ENCODE results near the gene AK1.

Gene AK1

GRCh38 chr9:127909839-127910273, 32.4 kb upstream of the AK1 start:
- no peak for DNase-seq (ENCODE audit: low read depth, low spot score)

DNA sequence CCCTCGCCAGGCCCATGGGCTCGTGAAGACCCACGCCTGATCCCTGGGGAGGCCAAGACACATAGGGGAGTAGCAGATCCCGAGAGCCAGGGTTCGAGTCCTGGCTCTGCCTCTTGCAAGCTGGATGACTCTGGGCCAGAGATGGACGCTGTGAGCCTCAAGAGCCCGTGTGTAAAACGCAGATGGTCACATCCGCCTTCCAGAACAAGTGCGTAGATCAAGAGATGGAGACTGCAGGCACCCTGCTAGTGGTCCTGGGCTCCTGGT, 31.1 kb upstream of the AK1 start:
- DNase-seq (ENCODE audit: low read depth, low spot score) = no peak

DNA sequence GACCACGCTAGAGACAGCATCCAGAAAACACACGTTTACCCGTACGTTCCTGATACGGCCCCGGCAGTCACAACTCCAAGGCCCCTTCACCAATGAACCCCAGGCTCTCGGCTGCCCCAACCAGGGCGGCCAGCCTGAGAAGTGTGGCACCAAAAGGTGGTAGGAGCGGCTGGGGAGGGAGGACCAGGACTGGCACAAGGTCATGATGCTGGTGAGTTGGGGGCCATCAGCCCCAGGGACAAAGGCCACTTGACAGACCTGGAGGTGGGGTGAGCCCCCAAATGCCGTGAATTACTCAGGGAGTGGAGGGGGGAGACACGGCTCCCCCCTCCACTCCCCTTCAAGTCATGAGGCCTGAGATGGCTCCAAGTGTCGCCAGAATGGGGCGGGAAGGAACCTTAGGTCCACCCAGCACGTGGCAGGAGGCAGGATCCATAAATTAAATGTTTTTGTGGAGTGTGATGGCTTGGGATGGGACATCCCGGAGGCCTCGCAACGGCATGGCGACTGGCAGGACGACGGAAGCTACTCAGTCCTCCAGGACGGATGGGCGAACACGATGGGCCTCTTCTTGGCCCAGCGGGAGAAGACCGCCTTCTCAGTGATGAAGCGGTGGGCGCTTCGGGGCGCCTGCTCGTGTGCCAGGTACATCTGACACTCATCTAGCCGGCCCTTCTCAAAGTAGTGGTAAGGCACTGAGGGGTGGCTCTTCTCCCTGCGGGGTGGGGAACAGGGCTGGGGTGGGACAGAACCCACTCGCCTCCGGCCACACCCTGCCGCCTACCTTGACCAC, 30.6 kb upstream of the AK1 start:
- no peak for DNase-seq (ENCODE audit: low read depth, low spot score)

DNA sequence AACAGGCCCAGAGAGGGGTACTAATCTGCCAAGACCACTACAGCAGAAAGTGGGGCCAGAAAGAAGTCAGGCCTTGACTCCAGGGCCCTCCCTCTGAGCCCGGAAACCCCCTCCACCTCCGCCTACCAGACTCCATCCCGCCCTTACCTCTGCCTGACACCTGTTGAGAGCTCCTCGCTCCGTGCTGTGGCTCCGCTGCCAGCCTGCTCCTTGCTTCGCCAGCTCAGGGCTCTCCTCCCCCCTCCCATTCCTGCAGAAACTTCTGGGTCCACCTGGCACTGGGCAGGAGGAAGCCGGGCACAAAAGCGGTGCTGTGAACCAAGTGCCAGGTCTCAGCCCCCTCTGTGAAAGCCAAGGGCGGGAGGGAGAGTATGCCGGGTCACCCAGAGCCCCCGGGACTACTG, 28.3 kb upstream of the AK1 start:
- no peak for DNase-seq (ENCODE audit: low read depth, low spot score)

- no peak for DNase-seq (ENCODE audit: low read depth, low spot score)
Measured at GRCh38 chr9:127905004-127905728, 27.7 kb upstream of the AK1 start.

DNA sequence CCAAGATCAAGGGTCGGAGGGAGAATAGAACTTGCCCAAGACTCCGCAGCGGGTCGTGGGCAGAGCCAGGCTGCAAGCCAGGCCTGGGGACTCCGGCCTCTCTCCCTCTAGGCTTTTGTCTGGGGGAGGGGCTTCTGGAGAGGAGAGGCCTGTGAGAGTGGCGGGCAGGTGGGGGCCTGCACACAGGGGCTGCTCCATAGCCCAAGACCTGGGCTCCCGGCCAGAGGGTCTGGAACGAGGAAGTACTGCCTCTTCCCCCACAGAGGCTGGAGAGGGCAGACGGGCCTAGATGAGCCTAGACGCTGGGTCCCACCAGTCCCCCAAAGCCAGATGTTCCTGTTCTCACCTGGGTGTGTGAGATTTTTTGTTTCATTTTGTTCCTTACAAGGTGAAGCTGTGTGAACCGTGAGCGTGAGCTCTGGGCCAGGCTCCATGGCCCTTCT, 27.1 kb upstream of the AK1 start:
- DNase-seq (ENCODE audit: low read depth, low spot score) = no peak

DNA sequence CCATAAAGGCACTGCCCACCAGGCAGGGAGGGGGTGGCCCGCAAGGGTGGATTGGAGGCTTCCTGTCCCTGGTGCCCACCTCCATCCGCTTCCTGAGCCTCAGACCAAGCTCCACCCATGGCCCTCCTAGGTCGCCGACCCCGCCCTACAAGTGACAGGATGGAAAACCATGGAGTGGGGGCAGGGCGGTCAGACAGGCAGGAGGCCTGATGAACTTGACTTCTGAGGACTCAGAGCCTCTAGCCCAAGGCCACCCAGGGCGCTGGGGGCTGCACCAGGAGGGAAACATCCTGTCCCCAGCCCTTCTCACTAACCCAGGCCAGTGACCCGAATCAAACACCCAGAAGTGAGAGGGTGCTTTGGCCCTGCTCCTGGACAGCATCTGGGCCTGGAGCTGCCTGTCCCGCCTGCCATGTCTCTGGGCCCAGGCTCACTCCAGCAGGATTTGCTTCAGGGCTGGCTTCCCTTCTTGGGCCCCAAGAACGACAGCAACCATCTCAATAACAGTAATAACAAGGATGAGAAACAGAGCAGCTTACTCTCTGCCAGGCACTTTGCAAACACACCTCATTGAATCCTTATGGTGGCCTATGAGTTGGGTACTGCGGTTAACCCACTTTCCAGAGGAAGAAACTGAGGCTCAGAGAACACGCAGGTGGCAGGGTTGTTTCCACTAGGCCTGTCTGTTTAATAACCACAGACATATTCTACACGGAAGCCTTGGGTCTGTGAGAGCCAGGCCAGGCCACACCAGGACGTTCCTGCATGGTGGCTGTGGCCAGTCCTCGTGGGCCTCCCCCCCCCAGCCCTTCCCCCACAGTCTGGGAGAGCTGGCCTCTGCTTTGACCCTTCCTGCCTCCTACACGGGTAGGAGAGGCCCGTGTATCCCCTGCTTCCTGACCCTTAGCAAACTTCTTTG, 26.3 kb upstream of the AK1 start:
- no peak for DNase-seq (ENCODE audit: low read depth, low spot score)

GRCh38 chr9:127899128-127899943, 21.9 kb upstream of the AK1 start, which contains the start of gene ST6GALNAC6:
TSS of gene ST6GALNAC6 (minus strand) at chr9:127899603. CDS start at chr9:127897981, 1,622 bp downstream.
- DNase-seq (ENCODE audit: low read depth, low spot score) = no peak

DNA sequence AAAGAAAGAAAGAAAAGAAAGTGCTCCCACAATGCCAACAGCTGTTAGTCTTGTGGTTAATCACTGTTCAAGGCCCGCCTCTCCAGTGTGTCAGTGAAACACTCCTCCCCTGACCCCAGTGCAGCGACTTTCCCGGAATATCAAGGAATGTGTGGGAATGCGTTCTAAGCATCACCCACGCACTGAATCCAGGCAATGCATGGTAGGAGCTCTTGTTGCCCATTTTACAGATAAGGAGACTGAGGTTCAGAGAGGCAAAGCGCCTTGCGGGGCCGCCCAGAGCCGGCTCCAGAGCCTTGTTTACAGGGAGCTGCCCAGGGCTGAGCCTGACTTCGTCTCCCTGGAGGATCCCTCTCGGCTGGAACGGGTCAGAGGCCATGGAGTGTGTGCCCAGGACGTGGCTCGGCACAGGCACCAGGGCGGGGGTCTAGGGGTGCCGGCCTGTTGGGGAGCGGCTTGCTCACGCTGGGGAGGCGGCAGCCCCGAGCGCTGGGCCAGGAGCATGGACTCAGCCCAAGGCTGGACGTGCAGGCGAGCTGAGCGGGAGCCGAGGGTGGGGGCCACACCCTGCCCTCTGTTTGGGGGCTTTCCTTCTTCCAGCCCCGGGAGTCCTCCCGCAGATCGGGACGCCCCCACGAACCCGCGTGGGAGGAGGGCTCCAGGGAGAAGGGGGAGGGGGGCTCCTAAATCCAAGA, 21.1 kb upstream of the AK1 start:
- no peak for DNase-seq (ENCODE audit: low read depth, low spot score)

DNA sequence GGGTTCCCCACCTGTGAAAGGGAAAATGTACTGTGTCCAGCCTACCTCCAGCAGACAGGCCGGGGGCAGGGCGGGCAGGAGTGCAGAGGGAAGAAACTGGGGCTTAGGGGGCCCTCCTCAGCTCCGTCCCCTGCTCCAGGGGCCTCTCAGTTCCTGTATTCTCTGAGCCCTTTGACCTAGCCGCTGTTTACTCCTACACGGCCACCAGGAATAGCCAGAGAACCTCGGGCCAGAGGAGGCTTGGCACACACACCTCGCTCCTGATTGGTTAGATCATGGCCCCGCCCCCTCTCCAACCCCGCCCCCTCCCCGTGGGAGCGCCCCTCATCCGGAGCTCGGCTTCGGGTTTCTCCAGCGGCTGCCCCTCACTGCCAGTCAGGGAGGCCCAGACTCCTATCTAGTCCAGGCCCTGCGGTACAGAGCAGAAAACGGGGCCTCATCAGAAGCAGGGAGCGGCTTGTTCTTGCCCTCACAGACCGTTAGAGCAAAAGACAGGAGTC, 19.8 kb upstream of the AK1 start:
- DNase-seq (ENCODE audit: low read depth, low spot score) = peak; percentile 54

GRCh38 chr9:127896395-127897192, 19.1 kb upstream of the AK1 start:
- DNase-seq (ENCODE audit: low read depth, low spot score) = no peak

- DNase-seq (ENCODE audit: low read depth, low spot score) = no peak
Measured at GRCh38 chr9:127895811-127896210, 18.3 kb upstream of the AK1 start.

DNA sequence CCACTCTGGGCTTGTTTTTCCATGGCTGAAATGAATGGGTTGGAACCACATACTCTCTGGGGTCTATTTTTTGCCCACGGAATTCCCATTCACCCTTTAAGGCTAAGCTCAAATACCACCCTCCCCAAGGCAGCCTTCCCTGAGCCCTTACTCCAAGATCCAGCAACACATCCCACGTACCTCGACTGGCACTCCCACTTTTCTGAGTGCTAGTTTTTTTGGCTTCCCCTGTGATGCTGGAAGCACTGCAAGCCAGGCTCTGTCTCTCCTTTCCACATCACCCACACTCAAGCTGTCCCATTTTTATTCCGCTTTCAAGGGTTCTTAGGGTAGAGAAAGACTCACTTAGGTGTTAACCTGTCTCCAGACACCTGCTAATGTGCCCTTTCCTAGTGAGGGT, 15.9 kb upstream of the AK1 start:
- DNase-seq (ENCODE audit: low read depth, low spot score) = no peak

GRCh38 chr9:127892831-127893230, 15.4 kb upstream of the AK1 start:
- DNase-seq (ENCODE audit: low read depth, low spot score) = no peak

DNA sequence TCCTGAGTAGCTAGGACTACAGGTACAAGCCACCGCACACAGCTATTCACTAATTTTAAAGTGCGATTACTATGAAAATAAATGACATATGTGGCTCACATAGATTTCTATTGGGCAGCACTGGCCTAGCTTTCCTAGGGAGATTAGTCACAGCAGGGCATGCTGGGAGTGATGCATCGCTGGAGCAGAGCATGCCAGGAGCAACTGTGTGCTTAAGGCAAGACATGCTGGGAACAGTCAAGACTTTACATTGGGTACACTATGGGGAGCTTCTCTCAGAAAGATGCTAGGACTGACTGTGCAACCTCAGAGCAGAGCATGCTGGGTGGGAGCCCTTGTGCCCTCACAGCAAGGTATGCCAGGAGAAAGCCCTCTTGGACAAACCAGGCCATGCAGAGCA, 12.6 kb upstream of the AK1 start:
- no peak for DNase-seq (ENCODE audit: low read depth, low spot score)

- DNase-seq (ENCODE audit: low read depth, low spot score) = no peak
Measured at GRCh38 chr9:127887792-127888191, 10.3 kb upstream of the AK1 start.

DNA sequence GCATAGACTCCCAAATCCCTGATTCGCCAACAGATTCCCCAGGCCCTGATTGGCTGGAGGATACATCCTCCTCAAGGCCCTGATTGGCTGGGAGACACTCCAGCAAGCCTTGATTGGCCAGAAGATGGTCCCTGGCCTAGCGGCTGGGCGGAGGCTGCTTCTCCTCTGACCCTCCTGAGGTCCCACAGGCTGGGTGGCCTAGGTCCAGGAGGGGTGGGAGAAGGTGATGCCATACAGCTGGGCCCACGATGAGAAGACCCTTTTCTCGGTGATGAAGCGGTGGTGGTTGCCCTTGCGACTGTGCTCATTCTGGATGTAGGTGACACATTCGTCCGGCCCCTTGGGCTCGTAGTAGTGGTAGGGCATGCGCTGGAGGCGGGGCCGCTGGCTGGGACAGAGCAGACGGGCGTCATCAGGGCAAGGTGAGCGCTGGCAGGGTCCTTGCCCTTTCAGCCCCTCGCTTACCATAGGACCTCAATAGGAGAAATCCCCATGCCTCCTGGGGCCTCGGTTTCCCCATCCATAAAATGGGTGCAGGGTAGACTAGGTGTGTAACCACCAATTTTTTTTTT, 9.0 kb upstream of the AK1 start:
- DNase-seq (ENCODE audit: low read depth, low spot score) = no peak

DNA sequence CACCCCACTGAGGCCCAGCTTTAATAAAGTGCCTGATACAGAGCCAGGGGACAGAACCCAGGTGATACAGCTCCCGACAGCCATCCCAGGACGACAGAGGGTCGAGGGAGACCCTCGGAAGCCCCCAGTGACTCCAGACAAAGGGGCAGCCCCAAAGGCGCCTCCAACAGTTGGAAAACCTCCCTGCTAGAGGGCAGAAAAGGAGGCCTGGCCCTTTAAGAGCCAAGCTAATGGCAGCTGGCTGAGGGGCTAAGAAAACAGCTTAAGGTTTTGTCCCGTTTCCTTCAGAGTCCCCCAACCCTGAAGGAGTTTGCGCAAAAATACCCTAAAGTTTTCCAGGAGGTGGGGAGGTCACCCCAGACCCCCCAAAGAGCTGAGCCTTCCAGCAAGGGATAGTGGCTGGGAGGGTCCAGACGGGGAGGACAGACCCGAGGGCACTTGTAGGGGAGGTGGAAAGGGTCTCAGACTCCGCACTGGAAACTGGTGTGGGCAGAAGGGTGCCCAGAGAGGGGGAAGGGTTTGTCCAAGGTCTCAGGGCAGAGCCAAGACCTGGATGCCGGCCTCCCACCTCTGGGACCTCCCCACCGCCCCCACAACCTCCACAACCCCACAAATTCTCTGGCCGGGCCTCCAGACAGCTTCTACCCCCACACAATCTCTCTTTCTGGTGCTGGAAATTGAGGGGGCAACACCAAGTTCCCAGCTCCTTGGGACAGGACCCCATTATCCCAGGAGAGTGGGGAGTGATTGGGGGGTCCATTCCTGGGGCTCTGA, 8.2 kb upstream of the AK1 start:
- no peak for DNase-seq (ENCODE audit: low read depth, low spot score)

Data from iPS DF 19.7 (cell line).